Right lung (tissue), 5 donors: ENCODE measurements around the gene SGSM2. TPM values are rescaled to one million over a fixed set of nuclear protein-coding genes. Genes with fewer than 3 reads are reported as not detected.

Experiments
- DNase-seq, 2 donors: peaks; one replicate each; pipeline ENCODE4 v3.0.0-alpha.2; 2013
- polyA plus RNA-seq, 5 donors: library from polyadenylated mRNA; unstranded; fragments of 120-200 nt; gene quantifications; one replicate each; pipeline versions ENCODE4 v1.2.1 to v1.2.3, GENCODE V29; 2013; ENCODE audit warnings: inconsistent platforms in 1 of 5, low replicate concordance in 1 of 5; ENCODE audit not compliant: insufficient read length in 5 of 5, insufficient read depth in 1 of 5

The SGSM2 gene
- polyA plus RNA-seq, 5 donors, result 68.8 to 103 (median 86.9) TPM

DNA sequence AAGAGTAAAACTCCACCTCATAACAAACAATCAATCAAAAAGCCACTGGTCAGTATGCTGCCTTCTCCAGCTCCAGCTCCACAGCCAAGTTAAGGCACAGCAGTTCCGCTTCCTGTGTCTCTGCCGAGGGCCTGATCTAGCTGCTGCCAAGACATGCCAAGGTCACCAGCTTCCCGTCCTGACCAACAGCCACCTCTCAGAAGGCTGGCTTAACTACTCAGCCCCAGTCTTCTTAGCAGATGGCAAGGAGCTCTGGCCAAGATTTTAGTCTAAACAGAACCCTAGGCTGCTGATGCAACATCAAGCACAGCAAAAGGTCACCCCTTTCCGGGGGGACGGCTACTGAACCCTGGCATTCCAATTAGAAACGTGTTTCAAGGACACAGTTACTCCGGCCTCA, 81.3 kb downstream of the SGSM2 start:
- DNase-seq, result no peak

DNA sequence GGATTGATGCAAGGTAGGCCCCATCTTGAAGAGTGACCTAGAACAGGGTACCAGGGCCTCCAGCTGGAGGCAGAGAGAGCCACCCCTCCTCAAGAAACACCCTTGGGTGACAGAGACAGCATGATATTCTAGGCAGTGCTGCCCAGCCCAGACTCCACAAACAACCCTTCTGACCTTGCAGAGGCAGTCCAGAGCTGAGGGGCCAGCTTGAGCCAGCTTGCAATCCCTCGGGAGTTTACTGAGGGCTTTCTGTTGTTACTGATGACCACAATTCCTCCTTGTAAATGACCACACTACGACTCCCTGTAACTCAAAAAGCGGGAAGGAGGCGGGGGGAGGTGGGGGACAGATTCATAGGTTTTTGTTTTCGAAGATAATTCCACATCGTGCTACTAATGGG, 82.2 kb downstream of the SGSM2 start:
- no peak for DNase-seq

DNA sequence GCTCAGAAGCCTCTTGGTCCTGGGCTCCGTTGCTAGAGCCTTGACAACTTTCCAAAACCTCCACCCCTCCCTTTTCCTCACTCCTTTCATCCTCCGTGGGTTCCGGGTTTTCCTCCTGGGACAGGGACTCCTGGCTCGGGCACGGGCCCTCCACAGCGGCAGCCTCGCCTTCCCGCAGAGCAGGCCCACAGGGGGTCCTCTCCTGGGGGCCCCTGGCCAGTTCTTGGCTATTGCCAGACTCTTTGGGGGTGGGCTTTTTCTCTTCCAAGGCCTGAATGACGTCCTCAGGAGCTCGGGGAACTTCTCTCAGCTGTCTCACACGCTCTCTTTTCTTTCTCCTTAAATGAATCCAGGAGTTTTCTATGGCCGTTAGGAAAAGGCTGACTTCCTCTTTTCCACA, 82.9 kb downstream of the SGSM2 start:
- DNase-seq, result no peak

DNA sequence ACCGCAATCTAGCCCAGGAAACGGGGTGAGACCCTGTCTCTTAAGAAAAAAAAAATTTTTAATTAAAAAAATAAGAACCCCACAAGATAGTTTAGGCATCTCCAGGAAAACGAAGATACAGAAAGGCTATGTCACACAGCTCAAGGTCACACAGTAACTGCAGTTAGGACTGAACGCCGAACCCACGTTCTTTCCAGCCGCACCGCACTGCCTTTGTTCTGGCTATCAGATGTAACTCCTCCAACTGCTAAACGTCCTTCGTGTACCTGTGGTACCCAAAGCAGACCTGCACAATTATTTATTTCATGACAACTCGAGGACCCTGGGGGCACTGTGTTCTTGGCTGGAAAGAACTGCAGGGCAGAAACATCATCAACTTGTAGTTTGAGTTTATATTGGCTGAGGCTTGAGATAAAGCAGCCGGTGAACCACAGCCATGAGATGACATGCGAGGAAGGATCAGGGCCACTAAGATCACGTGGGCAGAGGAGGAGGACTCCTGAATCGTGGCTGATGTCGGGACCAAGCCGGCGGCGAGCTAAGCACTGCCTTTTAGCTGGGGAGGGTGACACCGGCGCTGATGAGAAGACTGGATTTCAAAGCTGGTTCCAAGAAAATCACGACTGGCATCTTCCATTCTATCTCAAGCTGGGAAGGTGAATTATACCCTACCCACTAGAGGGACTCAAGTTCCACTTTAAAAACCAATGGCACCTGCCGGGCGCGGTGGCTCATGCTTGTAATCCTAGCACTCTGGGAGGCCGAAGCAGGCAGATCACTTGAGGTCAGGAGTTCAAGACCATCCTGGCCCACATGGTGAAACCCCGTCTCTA, 84.2 kb downstream of the SGSM2 start:
- DNase-seq, result peak in 1 of 2 donors; percentile 52

DNA sequence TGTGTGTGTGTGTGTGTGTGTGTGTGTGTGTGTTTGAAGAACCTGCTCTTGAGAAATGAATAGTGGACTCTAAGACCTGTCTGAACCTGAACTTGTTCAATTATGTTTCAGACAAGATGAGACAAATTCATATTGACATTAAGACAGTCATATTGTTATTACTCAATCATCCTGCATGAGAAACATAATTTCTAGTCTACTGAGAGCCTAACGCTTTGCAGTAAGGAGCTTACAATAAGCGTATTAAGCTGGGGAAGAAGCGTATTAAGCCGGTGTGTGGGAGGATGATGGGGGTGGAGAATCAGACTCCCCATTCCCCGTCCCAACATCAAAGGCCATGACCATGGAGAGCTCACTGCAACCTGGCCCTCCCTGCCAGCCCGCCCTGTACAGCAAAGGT, 86.0 kb downstream of the SGSM2 start:
- no peak for DNase-seq

DNA sequence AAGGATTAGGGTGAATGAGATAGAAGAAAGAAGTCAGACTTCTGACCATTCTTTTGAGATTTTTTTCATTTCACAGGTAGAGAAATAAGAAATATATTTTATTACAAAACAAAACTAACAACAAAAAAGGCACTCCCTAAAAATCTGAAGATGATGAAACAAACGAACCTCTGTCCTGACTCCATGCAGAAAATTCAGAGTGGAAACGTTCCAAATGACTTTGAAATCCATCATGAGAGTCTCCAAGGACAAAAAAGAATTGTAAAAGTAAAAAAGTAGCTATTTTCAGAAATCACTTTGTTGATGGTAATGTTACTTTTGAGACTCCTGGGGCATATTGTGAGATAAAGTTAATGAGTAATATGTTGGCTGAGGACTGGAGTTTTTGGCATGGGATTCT, 89.9 kb downstream of the SGSM2 start:
- DNase-seq, result no peak

DNA sequence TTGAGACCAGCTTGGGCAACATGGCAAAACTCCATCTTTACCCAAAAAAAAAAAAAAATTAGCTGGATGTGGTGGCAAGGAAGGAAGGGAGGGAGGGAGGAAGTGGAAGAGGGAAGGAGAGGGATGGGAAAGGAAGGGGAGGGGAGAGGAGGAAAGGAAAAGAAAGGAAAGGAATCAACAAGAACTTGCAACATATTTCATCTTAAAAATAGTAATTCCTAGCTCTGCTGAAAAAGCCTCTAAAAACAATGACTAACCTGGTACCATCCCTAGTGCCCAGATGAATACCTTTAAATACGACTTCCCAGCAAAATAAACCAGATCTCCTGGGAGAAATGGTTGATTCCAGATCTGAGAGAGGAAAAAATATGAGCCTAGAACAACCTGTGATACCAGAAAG, 90.6 kb downstream of the SGSM2 start:
- DNase-seq, result no peak

Other genes starting within 250 kb of the SGSM2 start
- gene SMG6, start 33.7 kb upstream of the SGSM2 start, polyA plus RNA-seq, result 10 to 100 TPM; 30.9 to 42.6 (median 35.7) TPM
- 10 to 100 TPM; 21.0 to 25.7 (median 24.7) TPM for gene SRR, start 33.6 kb upstream of the SGSM2 start, polyA plus RNA-seq
- 10 to 100 TPM; 29.8 to 39.1 (median 36.0) TPM for gene TSR1, start 1.0 kb upstream of the SGSM2 start, polyA plus RNA-seq
- gene MNT, start 63.6 kb downstream of the SGSM2 start, polyA plus RNA-seq, result 10 to 100 TPM; 10.2 to 20.2 (median 12.5) TPM
- gene METTL16, start 174.4 kb downstream of the SGSM2 start, polyA plus RNA-seq, result 10 to 100 TPM; 36.2 to 44.9 (median 38.7) TPM